HG03521 (cell line): Measurements from ENCODE around the gene AUTS2.
"Not testable (repeated sequence)": the region's sequence is repeated elsewhere in the genome, so short reads cannot be mapped to it uniquely, and the experiment has no call there.

Source experiments
- ATAC-seq: cut with Tn5 transposase; IDR thresholded peaks from one replicate; pipeline ENCODE4 v1.9.1; 2021; ENCODE audit warnings: mild to moderate bottlenecking, moderate library complexity; ENCODE audit not compliant: unreplicated experiment

AUTS2 gene

GRCh38 chr7:70574970-70575799 lies 976.9 kb downstream of the AUTS2 start:
- no peak for ATAC-seq

GRCh38 chr7:70577078-70577477 lies 978.8 kb downstream of the AUTS2 start:
- ATAC-seq = no peak

- ATAC-seq = no peak
These were observed 979.9 kb downstream of the AUTS2 start for GRCh38 chr7:70578131-70578530.

- no peak for ATAC-seq
These were observed 981.3 kb downstream of the AUTS2 start for GRCh38 chr7:70579397-70580097.

GRCh38 chr7:70580161-70580560 lies 981.9 kb downstream of the AUTS2 start:
- no peak for ATAC-seq

- no peak for ATAC-seq
These were observed 984.9 kb downstream of the AUTS2 start for GRCh38 chr7:70582927-70583895.

GRCh38 chr7:70583965-70584883 lies 985.9 kb downstream of the AUTS2 start:
- ATAC-seq = no peak

GRCh38 chr7:70585071-70585470 lies 986.8 kb downstream of the AUTS2 start:
- no peak for ATAC-seq

GRCh38 chr7:70586822-70587221 lies 988.5 kb downstream of the AUTS2 start:
- no peak for ATAC-seq

GRCh38 chr7:70587739-70588138 lies 989.5 kb downstream of the AUTS2 start:
- no peak for ATAC-seq

- no peak for ATAC-seq
These were observed 990.1 kb downstream of the AUTS2 start for GRCh38 chr7:70588191-70588921.

GRCh38 chr7:70589010-70589409 lies 990.7 kb downstream of the AUTS2 start:
- no peak for ATAC-seq

GRCh38 chr7:70589590-70589989 lies 991.3 kb downstream of the AUTS2 start:
- ATAC-seq = no peak

GRCh38 chr7:70590126-70590854 lies 992.0 kb downstream of the AUTS2 start:
- ATAC-seq = no peak

- ATAC-seq = no peak
These were observed 993.4 kb downstream of the AUTS2 start for GRCh38 chr7:70591643-70592042.

- no peak for ATAC-seq
These were observed 993.9 kb downstream of the AUTS2 start for GRCh38 chr7:70592171-70592570.

GRCh38 chr7:70594170-70594569 lies 995.9 kb downstream of the AUTS2 start:
- ATAC-seq = no peak

GRCh38 chr7:70594885-70595284 lies 996.6 kb downstream of the AUTS2 start:
- ATAC-seq = not testable (repeated sequence)

GRCh38 chr7:70595370-70595754 lies 997.1 kb downstream of the AUTS2 start:
- no peak for ATAC-seq
